ENCODE measurements around the gene CLCN5.

CLCN5 gene

GRCh38 chrX:49995795-49996455 is 73.5 kb downstream of the CLCN5 start:
- TF ChIP-seq CSDC2 (CRISPR knock-in tag; IDR thresholded peaks at IDR 0.05) (no peak), ISL1 (CRISPR knock-in tag; IDR thresholded peaks at IDR 0.05) (peak; percentile 20; the same call in 1 of the 2 replicates)
- ATAC-seq = peak; percentile 59

- ATAC-seq = no peak
Observed at GRCh38 chrX:49996474-49996873, 74.1 kb downstream of the CLCN5 start.

GRCh38 chrX:49999087-49999486 is 76.7 kb downstream of the CLCN5 start:
- TF ChIP-seq CSRNP3 (CRISPR knock-in tag; IDR thresholded peaks at IDR 0.05) = no peak
- no peak for TF ChIP-seq TSHZ2 (CRISPR knock-in tag; IDR thresholded peaks at IDR 0.05)
- no peak for TF ChIP-seq CREB5 (CRISPR knock-in tag; IDR thresholded peaks at IDR 0.05; ENCODE audit: low read depth)
- TF ChIP-seq TCF4 (CRISPR knock-in tag; IDR thresholded peaks at IDR 0.05; ENCODE audit: borderline replicate concordance) = no peak
- TF ChIP-seq ISL1 (CRISPR knock-in tag; IDR thresholded peaks at IDR 0.05) = no peak
- TF ChIP-seq RARB (CRISPR knock-in tag; IDR thresholded peaks at IDR 0.05) = no peak
- no peak for TF ChIP-seq BACH2 (CRISPR knock-in tag; IDR thresholded peaks at IDR 0.05; ENCODE audit: borderline replicate concordance)
- no peak for TF ChIP-seq ZFP30 (CRISPR knock-in tag; IDR thresholded peaks at IDR 0.05)
- TF ChIP-seq ZFP3 (CRISPR knock-in tag; IDR thresholded peaks at IDR 0.05) = no peak
- no peak for TF ChIP-seq ZNF70 (CRISPR knock-in tag; IDR thresholded peaks at IDR 0.05)
- no peak for TF ChIP-seq ARNTL (CRISPR knock-in tag; IDR thresholded peaks at IDR 0.05; ENCODE audit: borderline replicate concordance, low read depth)
- TF ChIP-seq TOX (CRISPR knock-in tag; IDR thresholded peaks at IDR 0.05; ENCODE audit: borderline replicate concordance) = no peak
- TF ChIP-seq OSR1 (CRISPR knock-in tag; IDR thresholded peaks at IDR 0.05) = no peak
- TF ChIP-seq ZC3H10 (CRISPR knock-in tag; IDR thresholded peaks at IDR 0.05) = no peak
- no peak for ATAC-seq

More at GRCh38 chrX:49996474-49996873, 74.1 kb downstream of the CLCN5 start:
- TF ChIP-seq POU6F1 (CRISPR knock-in tag; IDR thresholded peaks at IDR 0.05; ENCODE audit: borderline replicate concordance, low read depth) = no peak
- no peak for TF ChIP-seq OSR1 (CRISPR knock-in tag; IDR thresholded peaks at IDR 0.05)
- TF ChIP-seq PATZ1 (CRISPR knock-in tag; IDR thresholded peaks at IDR 0.05; ENCODE audit: borderline replicate concordance) = no peak
- no peak for TF ChIP-seq ZNF565 (CRISPR knock-in tag; conservative IDR thresholded peaks at IDR 0.05; ENCODE audit: low read depth)
- TF ChIP-seq TCF4 (CRISPR knock-in tag; IDR thresholded peaks at IDR 0.05; ENCODE audit: borderline replicate concordance) = no peak
- TF ChIP-seq ZNF8 (CRISPR knock-in tag; IDR thresholded peaks at IDR 0.05) = no peak
- no peak for TF ChIP-seq ZFP3 (CRISPR knock-in tag; IDR thresholded peaks at IDR 0.05)
- no peak for TF ChIP-seq ZNF70 (CRISPR knock-in tag; IDR thresholded peaks at IDR 0.05)
- TF ChIP-seq ZFP30 (CRISPR knock-in tag; IDR thresholded peaks at IDR 0.05) = no peak
- TF ChIP-seq PPARA (CRISPR knock-in tag; IDR thresholded peaks at IDR 0.05; ENCODE audit: borderline replicate concordance) = no peak
- no peak for TF ChIP-seq SNAI2 (CRISPR knock-in tag; IDR thresholded peaks at IDR 0.05)

Measured in SK-N-SH treated with all-trans-retinoic acid at 6 μM for 48 hours (cell line).